Vagina (tissue), 2 donors: ENCODE results near the gene PLAC1. TPM values are rescaled to one million over a fixed set of nuclear protein-coding genes. Genes with fewer than 3 reads are reported as not detected.

Experiments
- DNase-seq, 2 donors: peaks; one replicate each; pipeline ENCODE4 v3.0.0-alpha.2; 2017; ENCODE audit errors: extremely low spot score in 2 of 2
- H3K27ac ChIP-seq: fragments of 200-600 bp; sonication (generic); one replicate; pipeline ENCODE4 v1.5.1; 2019
- H3K27me3 ChIP-seq: fragments of 200-600 bp; sonication (generic); one replicate; pipeline ENCODE4 v1.5.1; 2019
- H3K36me3 ChIP-seq, 2 donors: fragments of 200-600 bp; sonication (generic); one replicate each; pipeline ENCODE4 v1.5.1; 2017 to 2019
- H3K4me1 ChIP-seq: fragments of 200-600 bp; sonication (generic); one replicate; pipeline ENCODE4 v1.5.1; 2019
- H3K4me3 ChIP-seq, 2 donors: fragments of 200-600 bp; sonication (generic); 1 replicate in 1 of 2; 2 replicates in 1 of 2; pipeline ENCODE4 v1.5.1; 2016 to 2019
- H3K9me3 ChIP-seq: fragments of 200-600 bp; sonication (generic); one replicate; pipeline ENCODE4 v1.5.1; 2019
- POLR2A ChIP-seq, 2 donors: fragments of 450-650 bp; IDR thresholded peaks; one replicate each; pipeline ENCODE4 v1.6.1; 2017; ENCODE audit warnings: antibody characterized with exemption in 2 of 2, mild to moderate bottlenecking in 2 of 2, moderate library complexity in 2 of 2
- POLR2AphosphoS5 ChIP-seq, 2 donors: sonication (generic); formaldehyde crosslinking; IDR thresholded peaks; one replicate each; pipeline ENCODE4 v1.9.0; 2017; ENCODE audit warnings: antibody characterized with exemption in 2 of 2, mild to moderate bottlenecking in 2 of 2, low read depth in 1 of 2; ENCODE audit not compliant: insufficient read depth in 1 of 2
- intact Hi-C: fragments of 100-400 bp; cut with DNase I; formaldehyde crosslinking; loops from one replicate; pipeline ENCODE4 v1.15.1; 2023
- total RNA-seq: library from RNA; depleted of rRNA; stranded (reverse); fragments of >200 nt; gene quantifications from one replicate; pipeline ENCODE4 v1.2.3, GENCODE V29; 2016
- TF ChIP-seq, protein P1 (sequence below), 3 experiments: fragments of 450-650 bp in 2 of 3; fragments of 200-600 bp in 1 of 3; sonication (generic) in 1 of 3; IDR thresholded peaks; one replicate each; pipeline ENCODE4 v1.5.1; 2017 to 2019; ENCODE audit warnings: antibody characterized with exemption in 3 of 3, mild to moderate bottlenecking in 2 of 3, moderate library complexity in 2 of 3

Gene PLAC1
- total RNA-seq, 1 donor from 2014 or later = not detected

DNA sequence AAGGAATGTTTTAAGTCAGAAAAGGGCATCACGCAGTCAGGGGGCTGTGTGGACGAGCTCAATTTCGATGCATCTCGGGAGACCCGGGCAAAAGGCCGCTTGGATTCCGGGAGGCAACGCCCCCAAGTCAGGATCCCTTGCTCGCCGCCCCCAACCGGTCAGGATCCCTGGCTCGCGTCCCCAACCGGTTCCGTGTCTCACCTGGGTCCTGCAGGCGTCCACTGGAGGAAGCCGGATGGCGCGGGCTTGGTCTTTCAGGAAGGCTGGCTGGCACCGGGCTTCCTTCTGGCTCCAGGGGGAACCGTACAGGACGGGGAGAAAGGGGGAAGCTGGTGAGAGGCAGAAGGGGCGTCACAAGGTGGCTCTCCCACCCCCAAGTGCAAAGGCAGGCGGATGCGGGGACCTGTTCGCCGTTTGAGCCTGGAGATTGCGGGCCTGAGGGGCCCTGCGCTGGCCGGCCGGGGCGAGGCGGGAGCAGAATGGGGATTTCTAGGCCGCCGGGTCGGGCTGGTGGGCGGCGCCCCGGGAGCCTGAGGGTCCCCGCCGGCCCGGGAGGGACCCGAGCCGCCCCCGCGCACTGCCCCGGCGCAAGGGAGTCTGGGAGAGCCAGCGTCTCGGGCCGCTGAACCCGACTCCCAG lies 113.6 kb downstream of the PLAC1 start:
- Histone ChIP-seq H3K4me3 (peak overlapping the region; percentile 5 to 25), H3K4me1 (no peaks in the 10 kb centered on the region), H3K36me3 (no peaks in the 10 kb centered on the region), H3K27me3 (no peaks in the 10 kb centered on the region), H3K9me3 (no peaks in the 10 kb centered on the region), H3K27ac (peak overlapping the region; percentile 52)
- intact Hi-C loops = no loop called here
- no peak for DNase-seq
- TF ChIP-seq POLR2AphosphoS5 (IDR thresholded peaks at IDR 0.05; ENCODE audit: insufficient read depth in 1 of 2, low read depth in 1 of 2) (no peak), POLR2A (IDR thresholded peaks at IDR 0.05) (no peak)
- TF ChIP-seq, protein P1, sequence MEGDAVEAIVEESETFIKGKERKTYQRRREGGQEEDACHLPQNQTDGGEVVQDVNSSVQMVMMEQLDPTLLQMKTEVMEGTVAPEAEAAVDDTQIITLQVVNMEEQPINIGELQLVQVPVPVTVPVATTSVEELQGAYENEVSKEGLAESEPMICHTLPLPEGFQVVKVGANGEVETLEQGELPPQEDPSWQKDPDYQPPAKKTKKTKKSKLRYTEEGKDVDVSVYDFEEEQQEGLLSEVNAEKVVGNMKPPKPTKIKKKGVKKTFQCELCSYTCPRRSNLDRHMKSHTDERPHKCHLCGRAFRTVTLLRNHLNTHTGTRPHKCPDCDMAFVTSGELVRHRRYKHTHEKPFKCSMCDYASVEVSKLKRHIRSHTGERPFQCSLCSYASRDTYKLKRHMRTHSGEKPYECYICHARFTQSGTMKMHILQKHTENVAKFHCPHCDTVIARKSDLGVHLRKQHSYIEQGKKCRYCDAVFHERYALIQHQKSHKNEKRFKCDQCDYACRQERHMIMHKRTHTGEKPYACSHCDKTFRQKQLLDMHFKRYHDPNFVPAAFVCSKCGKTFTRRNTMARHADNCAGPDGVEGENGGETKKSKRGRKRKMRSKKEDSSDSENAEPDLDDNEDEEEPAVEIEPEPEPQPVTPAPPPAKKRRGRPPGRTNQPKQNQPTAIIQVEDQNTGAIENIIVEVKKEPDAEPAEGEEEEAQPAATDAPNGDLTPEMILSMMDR (IDR thresholded peaks at IDR 0.05) = no peak

DNA sequence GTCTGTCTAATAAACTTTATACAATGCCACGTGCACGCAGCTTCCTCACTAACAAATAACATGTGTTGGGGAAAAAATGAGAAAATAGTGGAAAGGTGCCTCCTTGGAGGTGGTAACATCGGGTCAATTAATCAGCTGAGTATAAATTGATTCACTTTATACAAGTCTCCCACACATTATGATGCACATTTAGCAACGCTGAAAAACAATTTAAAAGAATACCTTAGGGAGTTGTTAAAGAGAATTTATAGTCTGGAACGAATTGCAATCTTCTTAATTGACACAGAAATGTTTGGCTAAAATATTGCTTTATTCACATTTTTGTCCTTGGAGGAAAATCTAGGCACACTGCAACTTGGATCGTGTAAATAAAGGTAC lies 114.1 kb downstream of the PLAC1 start:
- intact Hi-C loops = no loop called here
- no peaks in the 10 kb centered on the region for H3K27me3 ChIP-seq
- no peaks in the 10 kb centered on the region for H3K36me3 ChIP-seq
- TF ChIP-seq POLR2AphosphoS5 (IDR thresholded peaks at IDR 0.05; ENCODE audit: insufficient read depth in 1 of 2, low read depth in 1 of 2) = peak in 1 of 2 donors; percentile 13
- TF ChIP-seq POLR2A (IDR thresholded peaks at IDR 0.05) = no peak
- TF ChIP-seq, protein P1 (IDR thresholded peaks at IDR 0.05) = no peak
- no peak for DNase-seq
- no peak overlapping the region for H3K4me3 ChIP-seq
- H3K9me3 ChIP-seq = no peaks in the 10 kb centered on the region
- no peak overlapping the region for H3K27ac ChIP-seq
- no peaks in the 10 kb centered on the region for H3K4me1 ChIP-seq

DNA sequence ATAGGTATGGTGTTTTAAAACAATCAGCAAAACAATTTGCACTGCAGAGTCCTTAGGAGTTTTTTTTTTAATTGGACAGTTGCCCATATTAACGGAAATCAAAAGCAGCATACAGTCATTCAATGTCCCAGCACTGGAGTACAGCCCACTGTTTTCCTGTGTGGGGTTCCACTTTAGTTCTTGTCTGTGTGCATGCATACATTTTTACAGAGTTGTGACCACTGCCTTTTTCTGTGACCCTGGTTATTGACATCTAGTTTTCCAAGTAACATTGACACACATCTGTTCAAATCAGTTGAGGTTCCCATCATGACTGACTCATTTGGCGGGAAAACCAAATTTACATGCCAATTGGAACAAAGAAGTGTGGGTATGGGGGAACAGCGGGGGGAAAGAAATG lies 115.0 kb downstream of the PLAC1 start:
- Histone ChIP-seq H3K4me1 (no peaks in the 10 kb centered on the region), H3K9me3 (no peaks in the 10 kb centered on the region), H3K27me3 (no peaks in the 10 kb centered on the region), H3K36me3 (no peaks in the 10 kb centered on the region), H3K4me3 (no peak overlapping the region), H3K27ac (no peak overlapping the region)
- DNase-seq = no peak
- intact Hi-C loops = no loop called here
- TF ChIP-seq, protein P1 (IDR thresholded peaks at IDR 0.05) = no peak
- TF ChIP-seq POLR2A (IDR thresholded peaks at IDR 0.05) (no peak), POLR2AphosphoS5 (IDR thresholded peaks at IDR 0.05; ENCODE audit: insufficient read depth in 1 of 2, low read depth in 1 of 2) (no peak)

DNA sequence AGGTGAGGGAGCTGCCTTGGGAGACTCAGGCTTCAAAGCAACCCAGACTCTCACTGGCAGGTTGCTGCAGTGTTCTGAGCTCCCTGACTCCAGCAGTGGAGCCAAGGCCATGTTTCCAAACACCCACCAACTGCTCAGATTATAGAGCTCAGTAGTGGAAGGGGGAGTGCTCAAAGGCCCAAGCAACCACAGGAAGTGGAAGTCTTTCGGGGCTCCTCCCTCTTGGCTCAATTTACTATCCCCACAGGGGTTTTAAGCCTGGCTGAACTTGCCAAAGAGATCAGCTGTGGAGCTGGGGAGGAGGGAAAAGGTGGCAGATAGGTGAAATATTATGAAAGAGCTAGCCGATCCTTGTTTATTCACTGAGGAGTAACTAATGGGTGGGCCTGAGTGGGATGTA lies 115.8 kb downstream of the PLAC1 start:
- intact Hi-C loops = no loop called here
- no peaks in the 10 kb centered on the region for H3K27me3 ChIP-seq
- H3K9me3 ChIP-seq = no peaks in the 10 kb centered on the region
- H3K36me3 ChIP-seq = no peaks in the 10 kb centered on the region
- DNase-seq = no peak
- H3K4me3 ChIP-seq = no peak overlapping the region
- TF ChIP-seq, protein P1 (IDR thresholded peaks at IDR 0.05) = no peak
- H3K4me1 ChIP-seq = no peaks in the 10 kb centered on the region
- H3K27ac ChIP-seq = no peak overlapping the region

DNA sequence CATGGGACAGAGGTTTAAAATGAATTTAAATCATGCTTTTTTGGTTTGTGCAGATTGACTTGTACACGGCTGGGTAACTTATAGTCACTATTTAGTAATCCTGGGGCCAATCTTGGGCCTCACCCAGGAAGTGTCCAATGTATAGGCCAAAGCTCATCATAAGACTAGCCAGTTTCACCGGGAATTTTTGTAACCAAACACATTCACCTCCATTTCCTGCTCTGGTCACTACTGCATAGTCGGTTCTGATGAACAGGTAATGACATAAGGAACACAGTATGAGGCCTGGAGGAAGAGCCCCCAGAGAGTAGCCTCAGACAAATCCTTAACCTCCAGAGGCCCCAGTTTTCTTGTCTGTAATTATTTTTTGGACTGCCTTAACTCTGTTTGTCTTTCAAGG lies 116.4 kb downstream of the PLAC1 start:
- H3K36me3 ChIP-seq = no peaks in the 10 kb centered on the region
- H3K27me3 ChIP-seq = no peaks in the 10 kb centered on the region
- no peak overlapping the region for H3K4me3 ChIP-seq
- intact Hi-C loops = no loop called here
- TF ChIP-seq POLR2AphosphoS5 (IDR thresholded peaks at IDR 0.05; ENCODE audit: insufficient read depth in 1 of 2, low read depth in 1 of 2) = no peak
- TF ChIP-seq, protein P1 (IDR thresholded peaks at IDR 0.05) = no peak
- TF ChIP-seq POLR2A (IDR thresholded peaks at IDR 0.05) = no peak
- H3K9me3 ChIP-seq = no peaks in the 10 kb centered on the region
- no peak overlapping the region for H3K27ac ChIP-seq
- DNase-seq = no peak
- H3K4me1 ChIP-seq = no peaks in the 10 kb centered on the region
